ENCODE results near the gene SLC16A10.
A peak's percentile ranks its signal among the peaks of the same experiment; 100 is the strongest.
"Not testable (repeated sequence)": the region's sequence is repeated elsewhere in the genome, so short reads cannot be mapped to it uniquely, and the experiment has no call there.

Gene SLC16A10

GRCh38 chr6:111087871-111088667 is 766 bp downstream of the SLC16A10 start:
- no peak for DNase-seq

GRCh38 chr6:111088668-111089003 is 1.3 kb downstream of the SLC16A10 start:
- no peak for DNase-seq

GRCh38 chr6:111090766-111091165 is 3.5 kb downstream of the SLC16A10 start:
- DNase-seq = no peak

DNA sequence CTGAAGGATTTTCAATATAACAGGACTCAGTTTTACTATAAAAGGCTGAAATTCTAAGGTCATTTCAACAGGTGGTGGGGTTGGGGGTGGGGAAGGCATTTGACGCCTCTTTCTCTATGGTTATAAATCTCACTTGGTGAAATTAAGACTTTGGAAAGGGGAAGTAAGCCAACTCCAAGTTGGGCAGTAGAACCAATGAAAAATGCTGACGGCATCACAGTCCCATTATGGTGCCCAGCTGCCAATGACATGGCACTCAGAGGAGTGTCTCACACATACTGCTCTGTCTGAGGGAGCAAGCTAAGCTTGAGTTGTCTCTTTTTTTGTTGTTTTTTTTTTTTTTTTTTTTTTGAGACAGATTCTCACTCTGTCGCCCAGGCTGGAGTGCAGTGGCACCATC is 4.7 kb downstream of the SLC16A10 start:
- no peak for DNase-seq

- not testable (repeated sequence) for DNase-seq
These were observed 8.2 kb downstream of the SLC16A10 start for GRCh38 chr6:111095488-111095887.

DNA sequence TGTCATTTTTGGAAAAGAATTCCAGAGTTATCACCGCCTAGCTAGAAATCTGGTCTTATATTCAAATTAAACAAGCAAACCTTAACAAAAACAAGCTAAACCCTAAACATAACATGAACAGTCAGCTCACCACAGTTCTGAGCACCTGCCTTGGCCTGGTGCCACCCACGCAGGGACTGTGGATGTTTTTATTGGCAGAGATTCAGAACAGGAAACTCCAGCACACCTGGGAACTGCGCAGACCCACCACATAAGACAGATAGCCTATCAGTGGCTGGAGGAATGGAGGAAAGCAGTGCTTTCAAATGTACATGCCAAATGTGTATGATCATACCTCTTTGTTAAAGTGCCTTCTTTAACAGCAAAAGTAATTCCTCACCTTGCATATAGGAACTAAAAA is 8.9 kb downstream of the SLC16A10 start:
- DNase-seq = no peak

DNA sequence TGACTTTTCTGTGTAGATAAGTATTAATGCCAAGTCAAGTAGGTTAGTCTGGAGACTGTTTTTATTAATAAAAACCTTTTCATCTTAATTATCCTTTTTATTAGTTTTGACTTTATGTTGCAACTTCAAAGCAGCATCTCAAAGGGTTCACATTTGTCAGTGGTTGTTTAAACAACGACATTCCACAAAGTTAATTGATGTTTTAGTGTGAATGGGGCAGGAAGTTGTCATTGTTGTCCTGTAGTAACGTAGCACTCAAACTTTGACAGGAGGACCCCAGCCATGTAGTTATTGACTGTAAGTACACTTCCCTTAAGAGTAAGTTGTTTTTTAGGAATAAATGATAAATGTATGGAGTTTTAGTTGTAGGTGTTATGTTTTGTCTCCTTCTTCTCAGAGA is 11.3 kb downstream of the SLC16A10 start:
- DNase-seq = no peak

GRCh38 chr6:111101987-111102386 is 14.7 kb downstream of the SLC16A10 start:
- DNase-seq = no peak

GRCh38 chr6:111105578-111105977 is 18.3 kb downstream of the SLC16A10 start:
- DNase-seq = peak; percentile 25

DNA sequence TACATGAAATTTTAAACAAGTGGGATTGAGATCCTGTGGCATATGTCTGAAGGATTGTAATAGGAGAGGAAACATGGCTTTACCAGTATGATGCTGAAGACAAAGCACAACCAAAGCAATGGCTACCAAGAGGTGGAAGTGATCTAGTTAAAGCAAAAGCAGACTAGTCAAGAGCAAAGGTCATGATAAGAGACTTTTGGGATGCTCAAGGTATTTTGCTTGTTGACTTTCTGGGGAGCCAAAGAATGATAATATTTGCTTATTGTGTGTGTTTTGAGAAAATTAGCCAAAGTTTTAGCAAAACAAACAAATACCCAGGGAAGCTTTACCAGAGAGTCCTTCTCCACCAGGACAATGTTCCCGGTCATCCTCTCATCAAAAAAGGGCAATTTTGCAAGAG is 20.3 kb downstream of the SLC16A10 start:
- no peak for DNase-seq

DNA sequence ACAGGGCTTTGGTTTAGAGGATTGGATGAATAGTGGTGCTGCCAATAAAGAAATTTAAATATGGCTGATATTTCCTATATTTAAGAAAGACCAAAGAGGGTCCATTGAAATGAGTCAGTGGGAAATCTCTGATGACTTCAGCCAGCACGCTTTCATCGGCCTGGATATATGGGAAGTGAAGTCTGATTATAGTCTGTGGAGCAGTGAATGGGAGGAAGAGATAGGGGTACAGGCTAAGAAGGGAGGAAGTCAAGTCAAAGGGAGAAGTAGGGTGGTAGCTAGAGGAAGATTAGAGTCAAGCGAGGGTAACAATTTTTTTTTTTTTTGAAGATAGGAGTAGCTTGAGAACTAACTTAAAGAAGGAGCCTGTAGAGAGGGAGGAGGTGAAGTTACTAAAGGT is 22.7 kb downstream of the SLC16A10 start:
- no peak for DNase-seq

- no peak for DNase-seq
These were observed 26.2 kb downstream of the SLC16A10 start for GRCh38 chr6:111113336-111114086.

DNA sequence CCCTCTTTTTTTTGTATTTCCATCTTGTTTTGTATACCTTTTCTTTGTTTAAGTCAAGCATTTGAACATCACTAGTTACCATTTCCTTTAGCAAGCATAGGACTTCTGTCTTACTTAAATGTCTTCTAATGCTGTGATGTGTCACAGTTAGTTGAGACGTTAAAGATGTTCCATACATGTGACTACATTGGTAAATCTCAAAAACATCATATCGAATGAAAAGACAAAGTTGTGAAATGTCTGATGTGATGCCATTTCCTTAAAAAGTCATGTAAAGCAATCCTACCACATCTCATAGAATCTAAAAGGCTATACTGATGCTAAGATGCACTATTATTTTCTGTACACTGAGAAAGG is 26.8 kb downstream of the SLC16A10 start:
- no peak for DNase-seq

GRCh38 chr6:111114482-111114881 is 27.2 kb downstream of the SLC16A10 start:
- no peak for DNase-seq

GRCh38 chr6:111118826-111119225 is 31.5 kb downstream of the SLC16A10 start:
- DNase-seq = no peak

DNA sequence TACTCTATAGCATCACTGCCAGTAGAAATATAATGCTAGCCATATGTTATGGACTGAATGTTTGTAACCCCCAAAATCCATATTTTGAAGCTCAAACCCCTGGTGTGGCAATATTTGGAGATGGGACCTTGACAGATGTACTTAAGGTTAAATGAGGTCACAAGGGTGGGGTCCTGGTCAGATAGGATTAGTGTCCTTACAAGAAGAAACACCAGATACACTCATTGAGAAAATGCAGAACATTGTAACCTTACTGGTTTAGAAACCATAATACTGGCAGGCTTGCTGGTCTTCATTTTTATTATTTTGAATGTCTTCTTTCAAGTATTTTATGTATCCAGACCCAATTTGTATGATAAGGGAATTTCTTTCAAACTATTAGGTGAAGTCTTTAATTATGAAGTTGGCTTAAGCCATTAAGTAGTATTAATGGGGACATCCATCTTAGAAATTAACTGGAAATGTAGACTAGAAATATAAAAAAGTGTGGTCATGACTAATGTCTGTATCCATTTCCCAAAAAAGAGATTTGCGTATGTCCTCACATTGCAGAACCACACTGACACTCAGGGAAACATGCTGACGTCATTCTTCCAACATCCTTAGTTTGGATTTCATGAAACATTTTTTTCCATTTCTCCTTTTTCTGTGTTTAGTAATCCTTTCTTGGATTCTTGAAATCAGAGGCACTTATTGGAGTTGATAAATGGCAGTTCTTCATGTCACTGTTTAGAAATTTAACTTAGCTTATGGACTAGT is 32.4 kb downstream of the SLC16A10 start:
- DNase-seq = no peak

GRCh38 chr6:111121789-111122350 is 34.6 kb downstream of the SLC16A10 start:
- DNase-seq = no peak

DNA sequence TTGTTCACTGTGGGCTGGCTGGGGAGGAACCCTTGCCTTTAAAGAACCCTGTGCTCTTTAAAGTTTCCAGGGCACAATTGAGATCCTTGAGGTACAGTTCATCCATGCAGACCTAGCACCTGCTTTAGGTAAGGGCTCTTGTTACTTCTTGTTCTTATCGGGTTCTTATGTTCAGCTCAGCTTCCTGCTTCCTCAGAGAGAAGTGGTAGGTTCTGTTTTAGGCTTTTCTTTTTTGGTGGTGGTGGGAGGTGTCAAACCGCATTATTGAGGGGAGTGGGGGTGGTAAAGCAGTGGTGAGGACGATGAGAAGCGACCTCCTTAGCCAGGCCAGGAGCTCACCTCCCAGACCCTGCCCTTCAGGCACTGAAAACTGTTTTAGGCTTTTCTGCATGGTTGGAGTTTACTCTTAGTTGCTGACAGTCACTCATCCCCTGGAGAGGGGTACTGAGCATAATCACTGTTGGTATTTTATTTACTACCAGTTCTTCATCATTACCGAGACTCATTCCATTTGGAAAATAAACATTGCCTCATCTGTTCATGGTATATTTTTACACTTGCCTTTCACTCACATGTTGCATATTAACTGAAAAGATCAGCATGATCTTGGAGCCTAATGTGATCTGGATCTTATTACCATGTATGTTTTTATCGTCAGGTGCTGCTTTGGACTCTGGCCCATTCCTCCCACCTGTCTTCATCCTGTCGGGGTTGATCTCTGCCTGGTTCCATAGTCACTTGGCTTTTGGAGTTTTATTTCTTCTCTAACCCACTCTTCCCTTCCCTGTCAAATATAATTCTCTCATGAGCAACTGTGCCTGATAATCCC is 35.4 kb downstream of the SLC16A10 start:
- DNase-seq = no peak

DNA sequence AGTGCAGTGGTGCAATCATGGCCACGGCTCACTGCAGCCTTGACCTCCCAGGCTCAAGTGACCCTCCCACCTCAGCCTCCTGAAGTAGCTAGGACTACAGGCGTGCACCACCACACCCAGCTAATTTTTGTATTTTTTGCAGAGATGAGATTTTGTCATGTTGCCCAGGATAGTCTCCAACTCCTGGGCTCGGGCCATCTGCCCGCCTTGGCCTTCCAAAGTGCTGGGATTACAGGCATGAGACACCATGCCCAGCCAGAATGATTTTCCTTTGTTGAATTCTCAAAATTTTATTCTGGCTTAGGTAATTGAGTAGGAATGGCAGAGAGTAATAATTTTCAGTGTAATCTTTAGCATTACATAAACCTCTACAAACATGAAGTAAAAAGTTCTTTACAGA is 37.1 kb downstream of the SLC16A10 start:
- no peak for DNase-seq

GRCh38 chr6:111129013-111129412 is 41.7 kb downstream of the SLC16A10 start:
- DNase-seq = no peak

- DNase-seq = not testable (repeated sequence)
These were observed 43.7 kb downstream of the SLC16A10 start for GRCh38 chr6:111131018-111131417.

DNA sequence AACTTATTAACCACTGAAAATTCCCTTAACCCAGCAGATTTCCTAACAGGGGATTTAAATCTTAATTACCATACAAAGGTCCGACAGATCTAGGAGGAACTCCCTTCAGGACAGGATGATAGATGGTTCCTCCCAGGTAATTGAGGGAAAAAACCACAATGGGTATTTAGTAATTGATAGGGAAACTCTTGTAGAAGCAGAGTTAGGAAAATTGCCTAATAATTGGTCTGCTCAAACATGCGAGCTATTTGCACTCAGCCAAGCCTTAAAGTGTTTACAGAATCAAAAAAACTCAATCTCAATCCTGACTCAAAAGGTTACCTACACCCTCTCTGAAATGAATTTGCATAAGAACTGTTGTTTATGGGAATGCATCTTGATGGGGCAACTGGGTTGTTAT is 45.4 kb downstream of the SLC16A10 start:
- not testable (repeated sequence) for DNase-seq

Data from NCI-H510A (cell line).